ENCODE data around the gene RNU4-1. TPM values are rescaled to one million over a fixed set of nuclear protein-coding genes. Genes with fewer than 3 reads are reported as not detected.

RNU4-1 gene
- total RNA-seq, 1 experiment from 2014 or later = 1,565 TPM

DNA sequence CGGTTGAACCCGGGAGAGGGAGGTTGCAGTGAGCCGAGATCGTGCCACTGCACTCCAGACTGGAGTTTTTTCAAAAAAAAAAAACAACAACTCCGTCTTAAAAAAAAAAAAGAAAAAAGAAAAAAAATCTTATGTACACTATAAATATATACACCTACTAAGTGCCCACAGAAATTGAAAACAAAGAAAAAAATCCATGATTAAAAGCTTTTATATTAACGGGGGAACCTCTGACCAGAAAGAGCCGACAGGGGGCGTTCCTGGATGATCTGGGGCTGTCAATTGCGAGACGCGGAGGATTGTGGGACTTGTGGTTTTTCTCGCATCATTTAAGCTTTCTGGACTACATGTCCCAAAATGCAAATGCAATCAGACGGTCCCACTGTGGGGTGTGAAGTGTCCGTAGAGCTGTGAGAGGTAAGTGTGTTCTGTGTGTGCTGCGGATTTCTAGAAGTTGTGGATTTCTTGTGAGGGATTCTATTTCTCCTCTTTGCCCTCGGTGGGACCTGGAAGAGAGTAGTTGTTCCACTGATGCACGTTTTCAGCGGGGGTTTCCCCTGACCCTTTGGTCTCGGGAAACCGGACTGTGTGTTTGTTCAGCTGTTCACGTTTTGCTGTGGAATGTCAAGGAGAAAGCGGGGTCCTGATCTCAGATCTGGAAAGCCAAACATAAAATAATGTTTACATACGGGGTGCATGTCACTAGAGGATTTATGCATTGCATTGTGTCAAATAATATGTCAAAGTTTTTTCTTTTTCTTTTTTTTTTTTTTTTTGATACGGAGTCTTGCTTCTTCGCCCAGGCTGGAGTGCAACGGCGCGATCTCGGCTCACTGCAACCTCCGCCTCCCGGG, 9.2 kb upstream of the RNU4-1 start, which contains the start of gene SIRT4:
SIRT4 (plus strand) TSS at position 360 of the 854 bp plus-strand sequence. CDS start 1,241 bp downstream, outside the sequence.
- TF ChIP-seq TCF7L2 (IDR thresholded peaks at IDR 0.05; ENCODE audit: low read depth, low read length) (peak; percentile 75; the same call in 1 of the 2 replicates), SIN3A (IDR thresholded peaks at IDR 0.05; ENCODE audit: borderline replicate concordance, insufficient read depth, low read depth, low read length) (peak; percentile 75; the same call in 1 of the 2 replicates), POLR2AphosphoS5 (IDR thresholded peaks at IDR 0.05; ENCODE audit: low read depth, low read length) (peak; percentile 57; the same call in 1 of the 2 replicates)
- TF ChIP-seq, protein P1, sequence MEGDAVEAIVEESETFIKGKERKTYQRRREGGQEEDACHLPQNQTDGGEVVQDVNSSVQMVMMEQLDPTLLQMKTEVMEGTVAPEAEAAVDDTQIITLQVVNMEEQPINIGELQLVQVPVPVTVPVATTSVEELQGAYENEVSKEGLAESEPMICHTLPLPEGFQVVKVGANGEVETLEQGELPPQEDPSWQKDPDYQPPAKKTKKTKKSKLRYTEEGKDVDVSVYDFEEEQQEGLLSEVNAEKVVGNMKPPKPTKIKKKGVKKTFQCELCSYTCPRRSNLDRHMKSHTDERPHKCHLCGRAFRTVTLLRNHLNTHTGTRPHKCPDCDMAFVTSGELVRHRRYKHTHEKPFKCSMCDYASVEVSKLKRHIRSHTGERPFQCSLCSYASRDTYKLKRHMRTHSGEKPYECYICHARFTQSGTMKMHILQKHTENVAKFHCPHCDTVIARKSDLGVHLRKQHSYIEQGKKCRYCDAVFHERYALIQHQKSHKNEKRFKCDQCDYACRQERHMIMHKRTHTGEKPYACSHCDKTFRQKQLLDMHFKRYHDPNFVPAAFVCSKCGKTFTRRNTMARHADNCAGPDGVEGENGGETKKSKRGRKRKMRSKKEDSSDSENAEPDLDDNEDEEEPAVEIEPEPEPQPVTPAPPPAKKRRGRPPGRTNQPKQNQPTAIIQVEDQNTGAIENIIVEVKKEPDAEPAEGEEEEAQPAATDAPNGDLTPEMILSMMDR (IDR thresholded peaks at IDR 0.05) = peak; percentile 98
- TF ChIP-seq, protein P2, sequence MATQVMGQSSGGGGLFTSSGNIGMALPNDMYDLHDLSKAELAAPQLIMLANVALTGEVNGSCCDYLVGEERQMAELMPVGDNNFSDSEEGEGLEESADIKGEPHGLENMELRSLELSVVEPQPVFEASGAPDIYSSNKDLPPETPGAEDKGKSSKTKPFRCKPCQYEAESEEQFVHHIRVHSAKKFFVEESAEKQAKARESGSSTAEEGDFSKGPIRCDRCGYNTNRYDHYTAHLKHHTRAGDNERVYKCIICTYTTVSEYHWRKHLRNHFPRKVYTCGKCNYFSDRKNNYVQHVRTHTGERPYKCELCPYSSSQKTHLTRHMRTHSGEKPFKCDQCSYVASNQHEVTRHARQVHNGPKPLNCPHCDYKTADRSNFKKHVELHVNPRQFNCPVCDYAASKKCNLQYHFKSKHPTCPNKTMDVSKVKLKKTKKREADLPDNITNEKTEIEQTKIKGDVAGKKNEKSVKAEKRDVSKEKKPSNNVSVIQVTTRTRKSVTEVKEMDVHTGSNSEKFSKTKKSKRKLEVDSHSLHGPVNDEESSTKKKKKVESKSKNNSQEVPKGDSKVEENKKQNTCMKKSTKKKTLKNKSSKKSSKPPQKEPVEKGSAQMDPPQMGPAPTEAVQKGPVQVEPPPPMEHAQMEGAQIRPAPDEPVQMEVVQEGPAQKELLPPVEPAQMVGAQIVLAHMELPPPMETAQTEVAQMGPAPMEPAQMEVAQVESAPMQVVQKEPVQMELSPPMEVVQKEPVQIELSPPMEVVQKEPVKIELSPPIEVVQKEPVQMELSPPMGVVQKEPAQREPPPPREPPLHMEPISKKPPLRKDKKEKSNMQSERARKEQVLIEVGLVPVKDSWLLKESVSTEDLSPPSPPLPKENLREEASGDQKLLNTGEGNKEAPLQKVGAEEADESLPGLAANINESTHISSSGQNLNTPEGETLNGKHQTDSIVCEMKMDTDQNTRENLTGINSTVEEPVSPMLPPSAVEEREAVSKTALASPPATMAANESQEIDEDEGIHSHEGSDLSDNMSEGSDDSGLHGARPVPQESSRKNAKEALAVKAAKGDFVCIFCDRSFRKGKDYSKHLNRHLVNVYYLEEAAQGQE (IDR thresholded peaks at IDR 0.05; ENCODE audit: insufficient read depth in 1 of 2, low read depth in 2 of 2, low read length in 1 of 2) = no peak
- ChIA-PET CTCF (interaction anchor here (0.6 to 1.6 kb wide), 11 partner anchors 8 to 197 kb away, joined by 3 to 10 read pairs (median 7); partner anchors contain the start of gene RNU4-1), POLR2A (interaction anchor here (0.6 to 1.7 kb wide), 4 partner anchors 9 to 72 kb away, joined by 4 to 35 read pairs (median 10); partner anchors contain the start of gene RNU4-1)
- H3K9me3 ChIP-seq (ENCODE audit: control insufficient read depth, insufficient read depth, low read depth, low read length) = no peaks in the 10 kb centered on the region
- H3K36me3 ChIP-seq (ENCODE audit: control insufficient read depth, insufficient read depth, low read length) = no peaks in the 10 kb centered on the region
- in situ Hi-C loops (cut with HindIII; ENCODE audit: low pct_unique_long_range_greater_than_20kb, low sequenced_read_pairs) (no loop called here), intact Hi-C loops (cut with micrococcal nuclease; ENCODE audit: unreplicated experiment) (no loop called here)
- H3K27me3 ChIP-seq (ENCODE audit: control insufficient read depth, insufficient read depth, low read length) = no peaks in the 10 kb centered on the region
- peak; percentile 89 for DNase-seq (ENCODE audit: low read depth, low spot score)
- peak; percentile 99 for ATAC-seq
- no peaks in the 10 kb centered on the region for H3K4me1 ChIP-seq (ENCODE audit: control insufficient read depth, insufficient read depth, low read length)
- H3K4me3 ChIP-seq (ENCODE audit: low read depth in 2 of 2, low read length in 2 of 2) = peak within 1 kb of the TSS; percentile 65 to 94
- BruUV-seq (replicated peaks) = no TSS peak
- peak within 1 kb of the TSS; percentile 89 for H3K27ac ChIP-seq (ENCODE audit: low read length)

DNA sequence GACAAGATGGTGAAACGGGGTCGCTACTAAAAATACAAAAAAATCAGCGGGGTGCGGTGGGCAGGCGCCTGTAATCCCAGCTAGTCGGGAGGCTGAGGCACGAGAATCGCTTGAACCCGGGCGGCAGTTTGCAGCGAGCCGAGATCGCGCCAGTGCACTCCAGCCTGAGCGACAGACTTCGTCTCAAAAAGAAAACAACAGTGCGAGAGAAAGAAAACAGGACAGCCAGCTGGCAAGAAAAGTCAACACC, 701 bp downstream of the RNU4-1 start:
- no peaks in the 10 kb centered on the region for H3K36me3 ChIP-seq (ENCODE audit: control insufficient read depth, insufficient read depth, low read length)
- intact Hi-C loops (cut with micrococcal nuclease; ENCODE audit: unreplicated experiment) = no loop called here
- in situ Hi-C loops (cut with HindIII; ENCODE audit: low pct_unique_long_range_greater_than_20kb, low sequenced_read_pairs) = no loop called here
- no peak for DNase-seq (ENCODE audit: low read depth, low spot score)
- TF ChIP-seq POLR2AphosphoS5 (IDR thresholded peaks at IDR 0.05; ENCODE audit: low read depth, low read length) (no peak), SIN3A (IDR thresholded peaks at IDR 0.05; ENCODE audit: borderline replicate concordance, insufficient read depth, low read depth, low read length) (no peak), TCF7L2 (IDR thresholded peaks at IDR 0.05; ENCODE audit: low read depth, low read length) (no peak)
- TF ChIP-seq, protein P2 (IDR thresholded peaks at IDR 0.05; ENCODE audit: insufficient read depth in 1 of 2, low read depth in 2 of 2, low read length in 1 of 2) = no peak
- TF ChIP-seq, protein P1 (IDR thresholded peaks at IDR 0.05) = no peak
- no peaks in the 10 kb centered on the region for H3K9me3 ChIP-seq (ENCODE audit: control insufficient read depth, insufficient read depth, low read depth, low read length)
- H3K4me3 ChIP-seq (ENCODE audit: low read depth in 2 of 2, low read length in 2 of 2) = peak overlapping the region; percentile 43 to 87
- H3K27ac ChIP-seq (ENCODE audit: low read length) = peak overlapping the region; percentile 98
- POLR2A ChIA-PET = interaction anchor here (0.6 to 2.2 kb wide), 5 partner anchors 10 to 244 kb away, joined by 3 to 35 read pairs (median 25); partner anchors contain the start of genes RPLP0 and SIRT4
- H3K4me1 ChIP-seq (ENCODE audit: control insufficient read depth, insufficient read depth, low read length) = peaks cover 15% of the 10 kb centered on the region
- peak; percentile 40 for ATAC-seq
- BruUV-seq (replicated peaks) = TSS peak; percentile 98
- CTCF ChIA-PET = interaction anchor here (1.5 kb wide), 1 partner anchor 91 kb away, joined by 5 read pairs; the partner anchor contains the start of gene RPLP0
- H3K27me3 ChIP-seq (ENCODE audit: control insufficient read depth, insufficient read depth, low read length) = no peaks in the 10 kb centered on the region

Data from Panc1 (cell line).